PC-3 (cell line): ENCODE results near the gene CACNA1I. TPM values are rescaled to one million over a fixed set of nuclear protein-coding genes. Genes with fewer than 3 reads are reported as not detected.

Experiments used
- ATAC-seq: fragments of 200-7000 bp; cut with Tn5 transposase; 2 replicates; pipeline ENCODE4 v1.9.1; 2020; ENCODE audit warnings: mild to moderate bottlenecking, moderate library complexity
- BruUV-seq: library from RNA; stranded (reverse); fragments of 400-500 nt; replicated peaks from 2 replicates; lab custom pipeline; 2021; lab: Mats Ljungman, UMichigan
- CTCF ChIA-PET: fragments of 300-600 bp; sonication (Branson Sonifier 250); formaldehyde crosslinking; loops from one replicate; lab custom pipeline; 2022; ENCODE audit warnings: antibody characterized with exemption; lab: Charles Lee
- POLR2A ChIA-PET: fragments of 300-600 bp; sonication (Branson Sonifier 250); formaldehyde crosslinking; loops from one replicate; lab custom pipeline; 2022; ENCODE audit warnings: antibody characterized with exemption; ENCODE audit not compliant: unreplicated experiment; lab: Charles Lee
- DNase-seq: peaks from one replicate; pipeline ENCODE4 v3.0.0-alpha.2; 2015
- H2AFZ ChIP-seq: fragments of 300-600 bp; sonication (generic); 2 replicates; pipeline ENCODE4 v1.6.0; 2016; ENCODE audit warnings: antibody characterized with exemption, low read length
- H3F3A ChIP-seq: fragments of 300-600 bp; sonication (generic); one replicate; pipeline ENCODE4 v1.6.0; 2017; ENCODE audit warnings: antibody characterized with exemption, low read length, control low read depth, mild to moderate bottlenecking; ENCODE audit not compliant: unreplicated experiment
- H3K27ac ChIP-seq: fragments of 300-600 bp; sonication (generic); 2 replicates; pipeline ENCODE4 v1.5.1; 2016; ENCODE audit warnings: mild to moderate bottlenecking, low read length
- H3K27me3 ChIP-seq: fragments of 300-600 bp; sonication (generic); 2 replicates; pipeline ENCODE4 v1.6.1; 2016; ENCODE audit warnings: low read length, mixed read lengths
- H3K36me3 ChIP-seq: fragments of 300-600 bp; sonication (generic); 2 replicates; pipeline ENCODE4 v1.6.1; 2016; ENCODE audit warnings: low read depth, mixed run types, low read length, mixed read lengths
- H3K4me1 ChIP-seq: fragments of 300-600 bp; sonication (generic); 2 replicates; pipeline ENCODE4 v1.5.1; 2016; ENCODE audit warnings: low read length; ENCODE audit not compliant: insufficient read depth
- H3K4me2 ChIP-seq: fragments of 300-600 bp; sonication (generic); 2 replicates; pipeline ENCODE4 v1.6.0; 2016; ENCODE audit warnings: low read length
- H3K4me3 ChIP-seq: fragments of 300-600 bp; sonication (generic); 2 replicates; pipeline ENCODE4 v1.5.1; 2016; ENCODE audit warnings: mild to moderate bottlenecking, low read length, mixed read lengths
- H3K79me2 ChIP-seq: fragments of 300-600 bp; sonication (generic); 2 replicates; pipeline ENCODE4 v1.6.1; 2017; ENCODE audit warnings: low read length, mixed read lengths
- H3K9ac ChIP-seq: fragments of 300-600 bp; sonication (generic); 2 replicates; pipeline ENCODE4 v1.6.0; 2016; ENCODE audit warnings: mild to moderate bottlenecking, low read length
- H3K9me2 ChIP-seq: fragments of 300-600 bp; sonication (generic); replicated peaks from 2 replicates; pipeline ENCODE4 v1.6.1; 2016; ENCODE audit warnings: mixed run types, low read length, mixed read lengths
- H3K9me3 ChIP-seq: fragments of 300-600 bp; sonication (generic); 2 replicates; pipeline ENCODE4 v1.6.1; 2016; ENCODE audit warnings: low read length, mixed read lengths
- H4K20me1 ChIP-seq: fragments of 300-600 bp; sonication (generic); 2 replicates; pipeline ENCODE4 v1.6.1; 2016; ENCODE audit warnings: low read length, mixed read lengths
- CTCF ChIP-seq: fragments of 300-600 bp; sonication (generic); conservative IDR thresholded peaks from 2 replicates; pipeline ENCODE4 v1.5.1; 2017; ENCODE audit warnings: antibody characterized with exemption, low read depth, mild to moderate bottlenecking, low read length
- EZH2 ChIP-seq: fragments of 300-600 bp; sonication (generic); IDR thresholded peaks from one replicate; pipeline ENCODE4 v1.6.1; 2017; ENCODE audit warnings: antibody characterized with exemption, mild to moderate bottlenecking, low read length; ENCODE audit not compliant: unreplicated experiment
- EZH2phosphoT487 ChIP-seq: fragments of 300-600 bp; sonication (generic); IDR thresholded peaks from 2 replicates; pipeline ENCODE4 v1.6.1; 2018; ENCODE audit warnings: mild to moderate bottlenecking, antibody characterized with exemption, low read length, borderline replicate concordance
- intact Hi-C: fragments of 100-400 bp; cut with micrococcal nuclease; formaldehyde crosslinking; loops from 2 replicates; pipeline ENCODE4 v1.9.0; 2023
- total RNA-seq: library from RNA; depleted of rRNA; stranded (reverse); fragments of >200 nt; gene quantifications from 2 replicates; pipeline ENCODE4 v1.2.3, GENCODE V29; 2014

The CACNA1I gene
- total RNA-seq, 1 experiment from 2014 or later = not detected

- H3K27me3 ChIP-seq = no peaks in the 10 kb centered on the region
- peaks cover 14% of the 10 kb centered on the region for H3K4me1 ChIP-seq
- no peak overlapping the region for H3K9ac ChIP-seq
- no peaks in the 10 kb centered on the region for H3K9me3 ChIP-seq
- no peaks in the 10 kb centered on the region for H4K20me1 ChIP-seq
- no peak overlapping the region for H2AFZ ChIP-seq
- ChIA-PET POLR2A (no interaction called here), CTCF (no interaction called here)
- DNase-seq (no peak), ATAC-seq (no peak)
- no TSS peak for BruUV-seq
- intact Hi-C loops = no loop called here
- no peak overlapping the region for H3K4me2 ChIP-seq
- H3F3A ChIP-seq = no peaks in the 10 kb centered on the region
- TF ChIP-seq CTCF = no peak
- TF ChIP-seq EZH2 = no peak
- TF ChIP-seq EZH2phosphoT487 = no peak
- H3K4me3 ChIP-seq = no peak overlapping the region
- no peak overlapping the region for H3K27ac ChIP-seq
- H3K79me2 ChIP-seq = no peaks in the 10 kb centered on the region
- H3K36me3 ChIP-seq = no peaks in the 10 kb centered on the region
- no peaks in the 10 kb centered on the region for H3K9me2 ChIP-seq
These were observed 7.3 kb downstream of the CACNA1I start for GRCh38 chr22:39577900-39578299.

- Histone ChIP-seq H3K36me3 (no peaks in the 10 kb centered on the region), H3F3A (no peaks in the 10 kb centered on the region), H4K20me1 (no peaks in the 10 kb centered on the region), H3K79me2 (no peaks in the 10 kb centered on the region), H3K9me3 (no peaks in the 10 kb centered on the region), H3K27me3 (no peaks in the 10 kb centered on the region), H3K4me3 (no peak overlapping the region), H3K9me2 (no peaks in the 10 kb centered on the region), H2AFZ (no peak overlapping the region), H3K27ac (no peak overlapping the region), H3K4me2 (no peak overlapping the region), H3K9ac (no peak overlapping the region), H3K4me1 (peaks cover 5% of the 10 kb centered on the region)
- no peak for DNase-seq
- BruUV-seq = no TSS peak
- no peak for TF ChIP-seq EZH2
- no peak for TF ChIP-seq CTCF
- TF ChIP-seq EZH2phosphoT487 = no peak
- intact Hi-C loops = no loop called here
- ATAC-seq = no peak
- CTCF ChIA-PET = no interaction called here
- POLR2A ChIA-PET = no interaction called here
These were observed 9.5 kb downstream of the CACNA1I start for GRCh38 chr22:39580006-39580441.

- BruUV-seq = no TSS peak
- no peak overlapping the region for H2AFZ ChIP-seq
- TF ChIP-seq CTCF (no peak), EZH2phosphoT487 (no peak), EZH2 (no peak)
- POLR2A ChIA-PET = no interaction called here
- no peak overlapping the region for H3K4me2 ChIP-seq
- no peak overlapping the region for H3K4me3 ChIP-seq
- ATAC-seq (no peak), DNase-seq (no peak)
- H3K36me3 ChIP-seq = no peaks in the 10 kb centered on the region
- intact Hi-C loops = no loop called here
- H4K20me1 ChIP-seq = no peaks in the 10 kb centered on the region
- H3K9me3 ChIP-seq = no peaks in the 10 kb centered on the region
- CTCF ChIA-PET = no interaction called here
- no peak overlapping the region for H3K9ac ChIP-seq
- no peaks in the 10 kb centered on the region for H3F3A ChIP-seq
- H3K27ac ChIP-seq = no peak overlapping the region
- no peaks in the 10 kb centered on the region for H3K27me3 ChIP-seq
- H3K4me1 ChIP-seq = no peaks in the 10 kb centered on the region
- no peaks in the 10 kb centered on the region for H3K9me2 ChIP-seq
- H3K79me2 ChIP-seq = no peaks in the 10 kb centered on the region
These were observed 10.2 kb downstream of the CACNA1I start for GRCh38 chr22:39580795-39581194.
